ENCODE measurements around the gene AFF1.
"Not testable (repeated sequence)": the region's sequence is repeated elsewhere in the genome, so short reads cannot be mapped to it uniquely, and the experiment has no call there.

AFF1 gene

DNA sequence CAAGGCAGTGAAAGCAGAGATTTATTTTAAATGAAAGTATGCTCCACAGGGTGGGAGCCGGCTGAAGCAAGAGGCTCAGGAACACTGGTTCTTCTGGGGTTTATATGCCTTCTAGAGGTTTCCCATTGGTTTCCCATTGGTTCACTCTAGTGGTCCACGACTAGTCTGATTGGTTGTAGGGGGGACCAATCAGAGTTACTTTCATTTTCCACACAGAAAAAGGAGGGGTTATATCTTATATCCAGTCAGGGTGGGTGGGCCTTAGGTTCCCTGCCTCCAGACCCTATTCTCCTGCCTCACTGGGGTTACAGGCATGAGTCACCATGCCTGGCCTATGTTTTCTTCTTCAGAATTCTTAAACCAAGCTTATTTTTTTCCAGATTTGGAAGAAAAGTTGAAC, 184.0 kb downstream of the AFF1 start:
- DNase-seq: peak in 1 of 2 experiments; percentile 2

DNA sequence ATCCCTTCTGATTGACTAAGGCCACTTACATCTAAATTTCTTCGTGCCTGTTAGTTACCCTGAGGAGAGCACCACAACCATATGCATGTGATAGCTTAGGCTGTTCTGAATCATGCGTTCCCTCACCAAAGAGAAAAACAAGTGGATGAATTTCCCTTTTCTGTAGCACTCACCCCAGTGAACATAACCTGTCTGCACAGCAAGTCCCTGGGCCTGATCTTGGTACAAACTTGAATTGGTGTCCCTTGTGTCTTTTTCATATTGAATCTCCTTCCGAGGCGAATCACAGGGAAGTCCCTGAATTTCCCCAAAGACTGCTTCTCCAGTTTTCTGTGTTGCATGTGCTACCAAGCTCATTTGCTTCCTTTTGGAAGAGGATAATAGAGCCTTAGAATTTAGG, 185.2 kb downstream of the AFF1 start:
- no peak for DNase-seq

DNA sequence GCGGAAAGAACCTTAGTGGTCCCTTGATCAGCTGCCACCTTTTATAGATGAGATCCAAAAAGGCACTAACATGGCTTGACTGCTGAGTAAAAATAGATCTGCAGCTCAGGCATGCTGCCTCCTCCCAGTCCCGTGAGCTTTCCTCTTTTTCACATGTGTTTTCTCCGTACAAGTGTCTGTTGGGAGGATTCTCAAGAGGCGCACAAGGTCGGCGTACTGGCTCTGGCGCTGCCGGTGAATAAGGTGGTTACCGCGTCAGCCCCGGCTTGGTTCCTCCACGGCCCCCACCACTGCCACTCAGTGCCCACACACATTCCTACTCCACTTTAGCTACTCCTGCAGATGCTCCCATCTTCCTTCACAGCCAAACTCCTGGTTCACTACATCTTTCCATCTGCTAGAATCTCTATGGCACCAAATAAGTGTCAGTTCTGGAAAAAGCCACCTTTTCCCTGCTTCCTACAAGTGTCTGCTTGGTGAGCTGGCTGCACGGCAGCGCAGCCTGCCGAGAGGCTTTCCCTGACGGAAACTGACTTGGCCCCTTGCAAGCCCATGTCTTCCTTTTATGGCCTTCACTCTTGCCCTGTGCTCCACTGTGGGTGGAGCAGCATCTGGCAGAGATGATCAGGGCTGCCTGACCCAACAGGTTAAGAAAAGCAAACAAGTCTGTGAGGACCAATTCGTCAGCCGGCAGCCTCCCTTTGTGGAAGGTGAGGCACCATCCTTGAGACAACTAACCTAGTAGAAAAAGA, 185.8 kb downstream of the AFF1 start:
- no peak for DNase-seq

DNA sequence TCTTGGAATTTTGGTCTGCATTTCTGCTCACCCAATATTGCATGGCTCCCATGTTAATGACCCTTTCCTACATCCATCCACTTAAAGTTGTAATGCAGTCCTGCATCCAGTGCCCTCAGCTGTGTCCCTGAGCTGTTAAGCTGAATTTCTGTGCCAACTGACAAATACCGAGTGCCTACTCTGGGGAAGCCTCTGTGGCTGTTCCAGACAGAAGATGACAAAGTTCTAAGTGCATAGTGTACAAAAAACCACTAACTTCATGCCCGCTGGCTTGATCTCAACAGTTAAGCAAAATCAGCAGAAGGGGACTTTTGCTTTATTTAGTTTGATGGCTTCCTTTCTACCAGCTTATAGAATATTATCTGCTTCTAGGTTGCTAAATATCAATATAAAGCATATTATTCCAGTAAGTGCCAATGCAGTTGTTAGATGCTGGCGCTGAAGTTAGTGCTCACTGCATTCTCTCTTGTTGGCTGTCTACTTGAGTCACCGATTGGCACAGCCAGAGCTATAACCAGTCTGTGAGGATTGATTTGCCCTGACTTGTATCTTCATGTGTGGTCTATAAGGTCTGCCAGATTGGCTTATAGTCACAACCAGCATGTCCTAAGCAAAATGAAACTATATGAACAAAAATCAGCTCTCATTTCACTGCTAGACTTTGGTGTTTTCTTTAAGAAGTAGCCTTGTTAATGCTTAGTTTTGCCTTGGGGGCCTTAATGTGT, 186.7 kb downstream of the AFF1 start:
- peak; percentile 29 for DNase-seq

DNA sequence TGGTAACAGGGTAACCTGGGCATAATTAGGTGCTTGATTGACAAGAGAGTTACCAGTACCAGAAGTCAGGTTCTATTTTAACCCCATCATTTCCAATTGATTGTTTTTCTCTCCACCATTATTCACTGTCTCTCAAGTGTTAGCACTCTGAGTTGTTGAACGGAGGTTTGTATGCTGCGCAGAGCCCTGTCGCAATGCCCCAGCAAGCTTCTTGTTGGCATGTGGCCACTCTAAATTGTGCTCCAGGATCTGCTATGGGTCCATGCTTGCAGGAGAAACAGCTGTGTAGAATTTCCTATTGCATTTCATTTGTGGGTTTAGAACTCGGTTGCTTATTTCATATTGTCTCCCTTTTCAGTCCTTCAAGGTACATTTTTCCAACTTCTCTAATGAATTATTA, 187.4 kb downstream of the AFF1 start:
- DNase-seq: peak; percentile 47 to 57

DNA sequence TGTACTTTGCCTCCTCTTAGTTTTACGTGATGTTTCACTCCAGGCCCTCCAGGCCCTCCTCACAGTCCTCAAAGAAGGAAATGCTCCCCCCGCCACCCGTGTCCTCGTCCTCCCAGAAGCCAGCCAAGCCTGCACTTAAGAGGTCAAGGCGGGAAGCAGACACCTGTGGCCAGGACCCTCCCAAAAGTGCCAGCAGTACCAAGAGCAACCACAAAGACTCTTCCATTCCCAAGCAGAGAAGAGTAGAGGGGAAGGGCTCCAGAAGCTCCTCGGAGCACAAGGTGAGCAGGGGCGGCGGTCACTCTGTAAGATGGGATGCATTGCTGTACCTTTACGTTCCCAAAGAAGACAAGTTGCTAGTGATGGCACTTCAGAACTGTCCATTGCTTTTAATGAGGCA, 191.2 kb downstream of the AFF1 start:
- DNase-seq: no peak

DNA sequence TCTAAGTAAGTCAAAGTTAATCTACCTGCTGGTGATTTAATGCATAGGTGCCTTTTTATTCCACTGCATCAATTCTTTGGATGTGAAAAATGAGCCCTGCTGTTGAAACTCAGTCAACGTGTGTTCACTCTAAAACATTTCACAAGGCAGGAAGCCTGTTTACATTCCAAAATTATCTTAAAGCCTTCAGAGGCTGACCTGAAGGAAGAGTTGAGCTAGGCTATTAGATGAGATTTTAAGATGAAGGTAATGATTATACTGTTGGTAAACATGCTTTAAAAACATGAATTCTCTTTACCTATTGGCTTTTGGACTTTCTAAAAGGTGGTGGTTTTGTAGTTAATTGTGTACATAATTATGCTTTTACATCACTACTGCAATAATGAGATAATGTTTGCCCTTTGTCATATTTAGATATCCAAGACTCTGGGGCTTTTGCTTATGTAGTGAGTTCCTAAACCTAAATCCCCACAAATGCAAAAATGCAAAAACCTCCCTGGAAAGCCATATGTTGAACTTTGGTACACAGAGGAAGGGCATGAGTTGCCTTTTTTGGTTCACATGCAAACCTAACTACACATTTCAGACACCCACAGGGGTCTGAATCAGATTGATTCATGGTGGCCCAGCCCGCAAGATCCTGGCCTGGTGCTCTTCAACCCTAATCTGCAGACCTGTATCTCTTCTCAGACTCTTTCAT, 193.3 kb downstream of the AFF1 start:
- DNase-seq: no peak

DNA sequence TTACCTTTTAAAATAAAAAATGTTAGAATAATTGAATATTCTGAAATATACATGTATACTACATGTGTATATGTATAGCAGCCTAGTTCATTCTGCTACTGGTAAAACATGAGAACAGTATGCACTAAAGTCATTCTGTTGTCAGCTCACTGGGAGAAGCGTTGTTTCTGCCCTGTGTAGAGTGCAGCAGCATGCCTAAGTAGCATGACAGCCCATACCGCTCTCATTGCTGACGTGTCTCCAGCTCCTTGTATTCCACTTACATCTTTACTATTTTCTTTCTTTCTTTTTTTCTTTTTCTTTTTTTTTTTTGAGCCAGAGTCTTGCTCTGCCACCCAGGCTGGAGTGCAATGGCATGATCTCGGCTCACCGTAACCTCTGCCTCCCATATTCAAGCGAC, 194.9 kb downstream of the AFF1 start:
- DNase-seq: no peak

DNA sequence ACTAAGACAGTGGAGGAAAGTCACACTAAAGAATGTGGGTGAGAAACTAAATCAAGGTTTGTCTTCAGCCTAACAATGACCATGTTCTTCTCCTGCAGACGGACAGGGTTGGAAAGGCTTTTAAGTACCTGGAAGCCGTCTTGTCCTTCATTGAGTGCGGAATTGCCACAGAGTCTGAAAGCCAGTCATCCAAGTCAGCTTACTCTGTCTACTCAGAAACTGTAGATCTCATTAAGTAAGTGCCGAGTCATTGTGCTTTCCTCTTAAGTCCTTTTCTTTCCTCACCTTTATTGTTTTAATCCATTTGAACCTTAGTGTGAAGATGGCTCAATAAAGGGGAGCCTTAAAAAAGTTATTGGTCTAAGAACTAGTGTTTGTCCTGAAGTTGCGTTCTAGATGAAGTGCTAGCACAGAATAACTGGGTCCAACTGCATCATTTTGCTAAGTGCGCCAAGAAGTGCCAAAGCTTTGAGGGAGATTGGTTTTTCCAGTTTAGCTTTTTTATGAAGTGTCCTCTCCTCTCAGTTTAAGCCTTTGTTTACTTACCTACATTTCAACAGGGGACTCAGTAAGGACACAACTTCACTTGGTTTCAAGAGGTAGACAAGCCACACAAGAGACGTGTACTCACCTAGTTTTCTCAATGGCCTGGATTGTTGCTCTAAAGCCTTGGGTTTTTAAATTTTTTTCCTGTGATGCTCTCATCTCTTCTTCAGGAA, 196.3 kb downstream of the AFF1 start:
- DNase-seq: no peak

DNA sequence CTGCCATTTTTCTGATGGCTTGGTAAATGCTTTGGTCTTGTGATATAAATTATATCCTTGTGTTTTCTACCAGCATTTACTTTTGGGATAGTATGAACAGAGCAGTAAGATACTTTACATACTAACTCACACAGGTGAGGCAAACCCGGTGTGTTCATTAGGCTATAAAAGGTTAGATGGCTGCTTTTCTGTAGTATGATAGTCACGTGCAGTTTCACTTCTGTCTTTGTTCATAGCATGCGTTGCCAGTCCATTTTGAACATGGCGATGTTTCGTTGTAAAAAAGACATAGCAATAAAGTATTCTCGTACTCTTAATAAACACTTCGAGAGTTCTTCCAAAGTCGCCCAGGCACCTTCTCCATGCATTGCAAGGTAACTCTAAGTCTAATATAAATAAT, 197.2 kb downstream of the AFF1 start:
- DNase-seq: no peak

DNA sequence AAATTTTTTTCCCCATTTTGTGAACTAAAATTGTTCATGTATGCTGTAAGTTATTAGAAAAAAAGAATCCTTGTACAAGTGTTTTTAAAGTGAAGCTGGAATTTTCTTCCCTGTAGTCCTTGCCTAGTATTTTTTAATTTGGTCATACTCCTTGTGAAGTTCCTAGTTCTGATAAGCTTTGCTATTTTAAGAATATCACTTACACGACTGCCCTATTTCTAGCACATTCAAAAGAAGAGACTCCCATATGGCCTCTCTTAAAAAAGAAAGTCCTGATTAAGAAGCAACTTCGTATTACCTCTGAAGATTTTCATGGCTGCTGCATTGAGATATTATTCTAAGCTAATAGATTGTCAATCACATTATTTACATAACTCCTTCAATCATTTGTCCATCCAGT, 198.4 kb downstream of the AFF1 start:
- DNase-seq: no peak

DNA sequence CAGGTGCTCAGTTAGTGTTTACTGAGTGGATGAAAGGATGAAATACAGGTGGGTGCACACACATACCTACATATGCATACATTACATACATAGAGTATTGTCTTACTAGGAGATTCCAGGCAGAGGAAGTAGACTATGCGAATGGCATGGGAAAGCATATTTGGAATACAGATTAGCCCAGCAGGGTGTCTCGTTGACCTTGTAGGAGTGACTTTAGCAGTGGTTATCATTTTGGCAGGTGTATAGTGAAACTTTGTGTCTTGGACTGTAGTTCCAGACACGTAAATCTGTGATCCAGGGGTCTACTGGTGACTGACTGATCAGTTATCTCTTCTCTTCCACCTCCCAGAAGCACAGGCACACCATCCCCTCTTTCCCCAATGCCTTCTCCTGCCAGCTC, 199.3 kb downstream of the AFF1 start:
- DNase-seq: no peak

DNA sequence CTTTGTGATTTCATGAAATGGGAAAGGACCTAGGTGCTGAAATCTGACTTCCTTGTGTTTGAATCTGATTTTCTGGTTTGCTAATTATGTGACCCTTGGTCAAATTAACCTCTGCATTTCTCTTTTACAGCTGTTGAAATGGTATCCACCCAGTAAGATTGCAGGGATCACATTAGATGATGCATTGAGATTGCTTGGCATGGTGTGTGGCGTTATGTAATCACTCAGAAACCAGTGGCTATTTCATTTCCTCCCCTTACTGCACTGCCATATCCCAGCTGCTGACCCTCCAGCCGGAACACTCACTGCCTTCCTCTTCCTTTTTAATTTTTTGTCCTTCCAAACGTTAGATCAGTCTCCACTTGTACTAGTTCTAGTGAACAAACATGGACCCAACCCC, 206.6 kb downstream of the AFF1 start:
- DNase-seq: no peak

DNA sequence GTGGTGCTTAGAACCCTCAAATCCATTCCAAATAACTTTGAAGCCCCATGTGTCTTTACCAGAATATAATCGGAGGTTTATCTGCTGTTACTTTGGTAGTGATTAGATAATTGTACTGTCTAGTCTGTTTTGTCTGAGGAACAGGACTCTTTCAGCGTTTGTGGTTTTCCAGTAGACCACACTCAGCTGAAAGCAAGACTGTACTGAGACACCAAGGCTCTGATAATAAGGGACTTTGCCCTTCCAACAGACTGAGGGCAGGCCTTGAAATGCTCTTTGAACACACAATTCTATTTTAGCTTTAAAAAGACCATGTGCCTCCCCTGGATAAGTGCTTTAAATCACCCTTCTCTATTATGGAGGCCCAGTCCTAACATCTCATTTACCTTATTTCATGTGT, 209.5 kb downstream of the AFF1 start:
- peak; percentile 43 to 60 for DNase-seq

DNA sequence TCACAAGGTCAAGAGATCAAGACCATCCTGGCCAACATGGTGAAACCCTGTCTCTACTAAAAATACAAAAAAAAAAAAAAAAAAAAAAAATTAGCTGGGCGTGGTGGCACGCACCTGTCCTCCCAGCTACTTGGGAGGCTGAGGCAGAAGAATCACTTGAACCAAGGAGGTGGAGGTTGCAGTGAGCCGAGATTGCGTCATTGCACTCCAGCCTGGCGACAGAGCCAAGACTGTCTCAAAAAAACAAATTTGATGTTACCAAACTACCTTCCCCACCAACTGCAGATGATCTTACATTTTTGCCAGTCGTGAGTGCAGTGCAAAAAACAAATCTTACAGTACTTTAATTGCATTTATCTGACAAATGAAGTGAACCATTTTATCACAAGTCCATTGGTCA, 211.1 kb downstream of the AFF1 start:
- not testable (repeated sequence) for DNase-seq

DNA sequence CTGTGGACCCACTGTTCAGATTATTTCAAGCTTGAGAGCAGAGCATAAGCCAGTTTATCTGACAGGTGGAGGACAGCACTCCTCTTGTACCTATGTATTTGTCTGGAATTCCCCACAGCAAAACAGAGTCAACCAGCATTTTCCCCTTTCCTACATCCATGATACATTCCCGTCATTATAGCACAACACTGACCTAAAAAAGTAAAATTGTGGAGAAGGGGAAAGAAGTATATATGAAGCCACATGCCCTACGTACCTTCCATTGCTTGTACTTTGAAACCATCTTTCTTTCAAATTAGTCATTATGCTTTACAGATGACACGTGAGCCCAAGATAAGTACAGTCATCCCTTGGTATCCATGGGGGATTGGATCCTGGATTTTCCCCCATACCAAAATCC, 212.3 kb downstream of the AFF1 start:
- no peak for DNase-seq

DNA sequence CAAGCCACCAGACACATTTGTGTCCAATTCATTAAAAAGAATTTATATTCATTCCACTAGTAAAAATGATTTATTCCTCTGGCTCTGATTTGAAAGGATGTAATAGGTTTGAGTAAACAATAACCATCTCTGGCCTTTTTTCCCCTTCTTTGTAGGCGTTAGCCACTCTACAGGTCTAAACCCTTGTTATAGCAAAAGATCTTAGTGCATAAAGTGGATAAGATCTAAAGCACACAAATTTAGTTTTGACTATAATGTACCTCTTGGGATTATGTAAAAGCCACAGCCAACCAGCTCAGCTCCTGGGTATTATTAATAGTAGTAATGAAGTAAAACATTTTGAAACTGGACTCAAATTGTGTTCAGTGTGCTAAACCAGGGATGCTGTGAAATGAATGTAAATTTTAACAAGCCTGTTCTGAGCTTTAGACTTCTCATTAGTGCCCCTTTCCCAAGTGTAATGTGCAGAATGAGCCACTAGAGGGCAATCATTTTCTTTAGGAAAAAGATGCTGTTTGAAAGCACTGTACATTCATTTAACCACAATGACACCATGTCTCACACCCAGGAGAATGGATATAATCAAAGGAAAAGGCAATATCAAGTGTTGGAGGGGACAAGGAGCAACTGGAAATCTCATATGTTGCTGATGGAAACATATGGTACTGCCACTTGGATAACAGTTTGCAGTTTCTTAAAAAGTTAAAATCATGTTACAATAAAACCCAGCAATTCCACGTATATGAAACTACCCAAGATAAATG, 215.9 kb downstream of the AFF1 start:
- DNase-seq: peak; percentile 82 to 90

DNA sequence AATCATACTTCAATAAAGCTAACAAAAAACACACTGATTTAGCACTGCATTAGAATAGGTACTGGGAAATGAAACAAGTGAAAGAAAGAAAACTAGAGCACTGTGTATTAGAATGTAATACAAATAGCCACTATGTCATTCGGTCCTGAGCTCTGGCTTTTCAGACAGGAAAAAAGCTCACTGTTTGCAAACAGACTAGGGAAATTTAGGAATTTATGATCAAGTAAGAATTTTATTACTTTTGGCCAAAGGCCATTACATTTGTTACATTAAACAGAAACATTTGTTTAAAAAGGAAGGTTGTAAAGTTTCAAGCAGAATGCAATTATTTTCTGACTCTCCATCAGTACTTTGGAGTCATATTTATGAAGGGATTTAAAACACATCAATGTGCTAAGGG, 216.9 kb downstream of the AFF1 start:
- DNase-seq: no peak

DNA sequence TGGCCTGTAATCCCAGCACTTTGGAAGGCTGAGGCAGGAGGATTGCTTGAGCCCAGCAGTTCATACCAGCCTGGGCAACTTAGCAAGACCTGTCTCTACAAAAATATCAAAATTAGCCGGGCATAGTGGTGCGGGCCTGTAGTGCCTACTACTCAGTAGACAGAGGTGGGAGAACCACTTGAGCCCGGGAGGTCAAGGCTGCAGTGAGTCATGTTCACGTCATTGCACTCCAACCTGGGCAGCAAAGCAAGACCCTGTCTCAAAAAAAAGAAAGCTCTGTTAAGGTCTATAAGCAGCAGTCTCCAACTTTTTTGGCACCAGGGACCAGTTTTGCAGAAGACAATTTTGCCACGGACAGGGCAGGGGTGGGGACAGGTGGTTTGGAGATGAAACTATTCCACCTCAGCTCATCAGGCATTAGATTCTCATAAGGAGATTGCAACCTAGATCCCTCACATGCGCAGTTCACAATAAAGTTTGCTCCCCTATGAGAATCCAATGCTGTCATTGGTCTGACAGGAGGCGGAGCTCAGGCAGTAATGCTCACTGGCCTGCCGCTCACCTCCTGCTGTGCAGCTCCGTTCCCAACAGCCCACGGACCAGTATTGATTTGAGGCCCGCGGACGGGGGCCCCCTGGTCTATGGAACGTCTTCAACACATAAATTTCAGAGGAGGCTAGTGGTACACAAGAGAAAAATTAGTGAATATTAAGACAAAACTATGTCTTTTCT, 217.7 kb downstream of the AFF1 start:
- DNase-seq: no peak

DNA sequence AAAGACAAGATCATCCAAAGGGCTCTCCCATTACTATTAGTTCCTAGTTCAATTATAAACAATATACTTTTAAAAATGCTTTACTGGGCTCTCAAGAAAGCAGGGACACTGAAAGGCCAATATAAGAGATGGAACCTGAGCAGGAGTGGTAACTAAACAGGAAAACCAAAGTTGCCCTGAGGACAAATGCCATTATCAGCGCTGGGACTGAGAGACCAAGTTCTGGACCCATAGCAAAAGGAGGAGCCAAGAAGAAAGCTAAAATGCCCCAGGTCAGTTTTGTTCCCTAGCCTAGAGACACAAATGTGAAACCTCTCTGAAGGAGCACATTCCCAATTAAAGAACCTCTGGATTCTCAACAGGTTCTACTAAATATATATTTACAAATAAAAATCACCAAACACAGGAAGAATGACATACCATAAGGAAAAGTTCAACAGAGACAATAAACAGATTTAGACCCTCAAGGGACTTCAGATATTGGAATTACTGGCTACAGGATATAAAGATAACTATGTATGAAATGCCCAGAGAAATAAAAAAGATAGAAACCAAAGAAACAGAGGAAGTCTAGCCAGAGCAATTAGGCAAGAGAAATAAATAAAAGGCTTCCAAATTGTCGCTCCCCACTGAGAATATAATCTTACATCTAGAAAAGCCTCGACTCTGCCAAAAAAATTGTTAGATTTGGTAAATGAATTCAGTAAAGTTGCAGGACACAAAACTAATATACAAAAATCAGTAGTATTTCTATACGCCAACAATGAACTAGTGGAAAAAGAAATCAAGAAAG, 218.5 kb downstream of the AFF1 start:
- DNase-seq: no peak

DNA sequence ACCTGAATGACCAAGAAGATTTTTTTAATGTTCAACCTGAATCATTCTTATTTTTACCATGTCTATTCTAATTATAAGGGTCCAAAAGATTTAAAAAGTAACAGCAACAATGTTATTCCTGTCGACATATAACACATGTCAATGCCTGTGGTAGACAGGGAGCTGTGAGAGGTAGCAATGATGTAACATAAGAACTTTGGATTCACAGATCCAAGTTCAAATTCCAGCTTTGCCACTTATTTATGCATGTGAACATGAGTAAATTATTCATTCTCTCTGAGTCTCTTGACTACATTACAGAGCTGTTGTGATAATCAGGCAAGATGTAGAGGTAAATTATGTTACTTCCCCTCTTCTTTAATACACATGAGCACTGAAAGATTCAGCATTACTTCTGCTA, 231.1 kb downstream of the AFF1 start:
- DNase-seq: no peak
